Skin epidermis (tissue), 12 donors: Measurements from ENCODE around the gene TSEN15.

ENCODE experiments used
- H3K27ac ChIP-seq, 21 experiments: fragments of 200-600 bp; sonication (generic) in 11 of 21; one replicate each; pipeline ENCODE4 v1.5.0; 2020; ENCODE audit warnings: mild to moderate bottlenecking in 3 of 21, inconsistent platforms in 2 of 21, moderate library complexity in 2 of 21
- H3K4me3 ChIP-seq, 7 experiments: fragments of 200-600 bp; sonication (generic) in 2 of 7; one replicate each; pipeline ENCODE4 v1.5.0; 2020; ENCODE audit warnings: inconsistent platforms in 2 of 7, mild to moderate bottlenecking in 2 of 7, moderate library complexity in 1 of 7

TSEN15 gene

DNA sequence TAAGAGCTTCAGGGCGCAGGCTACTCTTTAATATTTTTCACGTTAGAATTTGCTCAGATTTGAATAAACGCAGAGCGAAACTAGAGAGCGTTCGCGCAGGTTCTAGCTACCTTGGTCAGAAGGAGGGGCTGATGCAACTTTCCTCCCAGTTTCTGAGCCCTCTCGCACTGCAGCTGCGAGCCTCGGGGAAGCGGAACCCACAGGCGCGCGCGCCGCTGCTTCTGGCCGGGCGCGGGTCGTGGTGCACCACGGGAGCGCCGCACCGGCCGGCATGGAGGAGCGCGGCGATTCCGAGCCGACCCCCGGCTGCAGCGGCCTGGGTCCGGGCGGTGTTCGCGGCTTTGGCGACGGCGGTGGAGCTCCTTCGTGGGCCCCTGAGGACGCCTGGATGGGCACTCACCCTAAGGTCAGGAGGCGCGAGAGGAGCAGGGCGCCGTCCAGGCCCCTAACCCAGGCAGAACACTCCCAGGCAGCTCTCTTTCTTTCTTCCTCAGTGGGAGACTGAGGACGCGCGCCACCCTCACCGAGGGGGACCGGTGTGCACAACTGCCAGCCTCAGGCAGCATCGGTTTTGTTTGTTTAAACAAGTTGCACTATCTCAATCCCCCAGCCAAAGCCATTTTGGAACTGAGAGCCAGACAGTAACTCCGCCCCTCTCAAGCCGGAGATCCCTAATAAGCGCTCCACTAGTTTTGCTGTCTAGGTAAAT is at the start of gene TSEN15:
TSEN15 (plus strand) TSS at position 246 of the 709 bp plus-strand sequence; CDS start at position 272, 26 bp downstream.
- Histone ChIP-seq H3K27ac (peak within 1 kb of the TSS; percentile 35 to 95 (median 88)), H3K4me3 (peak within 1 kb of the TSS; percentile 65 to 97 (median 93))

- no peak overlapping the region for H3K4me3 ChIP-seq
- H3K27ac ChIP-seq, result no peak overlapping the region
Measured at GRCh38 chr1:184002071-184002470, 49.5 kb upstream of the TSEN15 start.

GRCh38 chr1:184004935-184005334 is 46.6 kb upstream of the TSEN15 start:
- Histone ChIP-seq H3K27ac (no peak overlapping the region), H3K4me3 (no peak overlapping the region)

- Histone ChIP-seq H3K27ac (no peak overlapping the region), H3K4me3 (no peak overlapping the region)
Measured at GRCh38 chr1:184005506-184005905, 46.0 kb upstream of the TSEN15 start.

- Histone ChIP-seq H3K4me3 (no peak overlapping the region), H3K27ac (no peak overlapping the region)
Measured at GRCh38 chr1:184010788-184011187, 40.7 kb upstream of the TSEN15 start.

DNA sequence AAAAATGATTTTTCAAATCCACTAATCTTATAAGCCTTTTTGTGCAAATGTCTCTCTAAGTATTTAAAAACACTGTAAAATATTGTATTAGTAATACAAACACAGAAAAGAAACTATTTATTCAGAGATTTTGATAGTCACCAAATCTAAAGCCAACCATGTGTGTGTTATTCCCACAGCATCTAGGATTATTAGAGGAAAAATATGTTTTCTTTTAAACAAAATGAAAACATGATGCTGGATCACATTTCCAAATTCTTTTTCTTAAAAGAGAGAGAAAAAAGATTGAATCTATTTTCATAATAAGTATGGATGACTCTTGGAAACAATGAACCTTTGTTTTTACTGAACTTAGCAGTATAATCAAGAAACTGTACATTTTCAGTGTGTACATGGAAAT is 39.3 kb upstream of the TSEN15 start:
- Histone ChIP-seq H3K27ac (no peak overlapping the region), H3K4me3 (no peak overlapping the region)

DNA sequence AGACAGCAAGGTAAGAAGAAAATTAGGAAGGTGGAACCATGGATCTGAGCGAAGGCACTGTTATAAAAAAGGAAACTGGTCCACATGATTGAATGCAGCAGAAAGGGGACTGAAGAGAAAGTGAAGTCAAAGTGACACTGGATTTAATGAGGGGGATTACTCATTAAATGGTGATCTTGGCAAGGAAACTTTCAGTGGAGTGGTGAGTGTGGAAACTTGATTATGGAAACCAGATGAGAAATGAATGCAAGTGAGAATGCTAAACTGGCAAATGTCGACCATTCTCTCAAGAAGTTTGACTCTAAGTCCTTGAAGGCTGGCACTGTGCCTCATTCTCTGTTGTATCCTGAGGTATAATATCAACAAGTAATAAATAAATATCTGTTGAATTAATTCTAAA is 37.3 kb upstream of the TSEN15 start:
- H3K4me3 ChIP-seq, result no peak overlapping the region
- H3K27ac ChIP-seq, result no peak overlapping the region

DNA sequence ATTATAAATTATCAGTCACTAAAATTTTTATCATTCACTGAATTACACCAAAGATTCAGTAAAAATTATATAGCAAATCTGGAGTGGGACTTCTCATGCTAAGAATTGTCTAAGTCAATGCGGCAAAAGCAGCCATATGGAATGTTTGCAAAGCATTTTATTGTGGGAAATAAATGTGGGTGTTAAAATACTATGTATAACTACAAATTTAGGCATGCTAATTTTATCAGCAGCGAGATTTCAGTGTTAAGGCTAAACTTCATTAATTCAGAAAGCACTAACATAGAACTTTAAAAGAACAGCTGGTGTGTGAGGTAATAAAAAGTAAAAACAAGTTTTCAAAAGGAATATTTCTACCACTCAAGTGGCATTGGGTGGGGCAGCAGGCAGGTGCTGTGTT is 35.4 kb upstream of the TSEN15 start:
- no peak overlapping the region for H3K27ac ChIP-seq
- no peak overlapping the region for H3K4me3 ChIP-seq

- H3K27ac ChIP-seq, result no peak overlapping the region
Measured at GRCh38 chr1:184017306-184017705, 34.2 kb upstream of the TSEN15 start.

DNA sequence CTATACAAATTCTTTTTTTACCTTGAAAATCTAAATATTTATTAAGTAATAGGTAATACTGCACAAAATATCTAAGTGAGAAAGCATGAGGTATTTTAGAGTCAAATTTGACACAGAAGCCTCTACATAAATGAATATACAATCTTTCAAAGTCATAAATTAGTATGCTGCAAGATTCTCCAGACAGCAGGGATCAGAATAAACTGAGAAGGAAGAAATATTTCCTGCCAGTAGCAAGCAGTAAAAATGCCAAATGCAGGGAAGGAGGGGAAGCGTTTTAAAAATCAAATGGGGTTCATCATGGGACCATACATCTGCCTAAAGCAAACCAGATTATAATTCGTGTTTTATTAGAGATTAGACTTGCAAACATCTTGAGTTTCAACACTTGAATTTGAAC is 32.9 kb upstream of the TSEN15 start:
- Histone ChIP-seq H3K27ac (peak overlapping the region in 1 of 21 experiments; percentile 9), H3K4me3 (no peak overlapping the region)

More at GRCh38 chr1:184017306-184017705, 34.2 kb upstream of the TSEN15 start:
- H3K4me3 ChIP-seq, result no peak overlapping the region

- no peak overlapping the region for H3K4me3 ChIP-seq
- peak overlapping the region in 1 of 21 experiments; percentile 9 for H3K27ac ChIP-seq
Measured at GRCh38 chr1:184019069-184019468, 32.5 kb upstream of the TSEN15 start.

GRCh38 chr1:184019506-184019905 is 32.0 kb upstream of the TSEN15 start:
- Histone ChIP-seq H3K27ac (no peak overlapping the region), H3K4me3 (no peak overlapping the region)

GRCh38 chr1:184020328-184020727 is 31.2 kb upstream of the TSEN15 start:
- Histone ChIP-seq H3K27ac (no peak overlapping the region), H3K4me3 (no peak overlapping the region)

DNA sequence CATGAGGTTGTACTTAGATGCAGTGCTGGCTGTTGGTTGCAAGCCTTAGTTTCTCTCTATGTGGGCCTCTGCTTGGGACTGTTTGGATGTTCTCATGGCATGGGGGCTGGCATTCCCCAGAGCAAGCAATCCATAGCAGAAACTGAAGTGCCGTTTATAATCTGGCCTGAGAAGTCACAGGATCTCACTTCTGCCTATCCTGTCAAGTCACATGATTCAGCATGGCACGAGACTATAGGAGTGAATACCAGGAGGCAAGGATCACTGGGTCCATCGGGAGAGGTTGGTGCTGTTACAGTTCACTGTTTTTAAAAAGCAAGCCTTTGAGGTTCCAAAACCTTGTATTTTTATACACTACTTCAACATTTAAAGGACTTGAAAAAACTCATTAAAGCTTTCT is 30.7 kb upstream of the TSEN15 start:
- Histone ChIP-seq H3K27ac (no peak overlapping the region), H3K4me3 (no peak overlapping the region)

- no peak overlapping the region for H3K27ac ChIP-seq
Measured at GRCh38 chr1:184021728-184022127, 29.8 kb upstream of the TSEN15 start.

DNA sequence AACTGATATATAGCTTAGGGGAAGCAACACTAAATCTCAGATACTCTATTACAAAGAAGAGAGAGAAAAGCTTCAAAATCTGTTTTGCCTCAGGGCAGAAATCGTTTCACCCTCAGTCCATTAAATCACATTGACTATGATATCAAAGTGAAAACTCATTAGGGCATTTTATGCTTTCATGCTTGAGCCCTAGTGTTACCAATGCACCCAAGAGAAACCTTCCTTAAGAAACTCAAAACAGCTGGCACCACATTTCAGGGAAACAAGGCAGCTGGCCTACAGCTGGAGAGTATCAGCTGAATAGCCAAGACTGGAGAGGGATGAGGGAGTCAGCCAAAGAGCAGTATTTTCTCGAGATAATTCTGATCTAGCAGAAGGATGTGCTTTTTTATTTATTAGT is 28.9 kb upstream of the TSEN15 start:
- Histone ChIP-seq H3K4me3 (no peak overlapping the region), H3K27ac (no peak overlapping the region)

More at GRCh38 chr1:184021728-184022127, 29.8 kb upstream of the TSEN15 start:
- H3K4me3 ChIP-seq, result no peak overlapping the region

DNA sequence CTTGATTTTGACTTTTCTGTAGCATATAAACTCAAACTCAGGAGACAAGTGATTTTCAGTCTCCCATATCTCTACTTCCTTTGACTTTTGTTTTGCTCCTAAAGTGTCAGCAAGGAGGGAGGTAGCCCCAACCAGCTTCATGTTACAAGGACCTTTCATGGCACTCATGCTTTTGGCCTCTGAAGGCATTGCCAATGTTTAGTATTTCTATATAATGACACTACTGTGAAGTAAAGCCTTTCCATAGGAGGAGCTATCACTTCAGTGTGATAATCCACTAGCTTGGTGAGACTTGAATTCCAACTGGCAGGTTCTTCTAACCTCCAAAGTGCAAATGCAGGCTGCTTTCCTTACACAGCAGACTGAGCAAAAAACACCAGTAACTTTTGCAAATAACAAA is 28.4 kb upstream of the TSEN15 start:
- Histone ChIP-seq H3K4me3 (no peak overlapping the region), H3K27ac (no peak overlapping the region)

DNA sequence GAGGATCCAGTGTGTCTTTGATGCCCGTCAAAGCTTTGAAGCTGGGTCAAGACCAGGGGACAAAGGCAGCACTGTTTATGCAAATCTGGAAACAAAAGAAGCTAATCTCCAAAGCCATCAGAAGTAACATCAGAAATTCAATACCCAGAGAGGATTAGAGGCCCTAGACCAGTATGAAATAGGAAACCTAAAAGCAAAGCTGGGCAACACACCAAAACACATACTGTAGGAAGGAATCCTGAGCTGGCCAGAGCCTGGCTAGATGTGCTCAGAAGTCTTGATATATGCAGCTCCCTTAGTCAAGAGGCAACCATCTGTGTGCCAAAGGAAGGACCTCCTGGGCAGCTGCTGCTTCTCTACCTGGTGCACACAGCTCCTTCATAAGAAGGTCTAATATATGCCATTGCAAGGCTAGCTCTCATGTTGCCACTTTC is 26.3 kb upstream of the TSEN15 start:
- Histone ChIP-seq H3K4me3 (no peak overlapping the region), H3K27ac (no peak overlapping the region)

GRCh38 chr1:184027826-184028695 is 23.5 kb upstream of the TSEN15 start:
- Histone ChIP-seq H3K27ac (no peak overlapping the region), H3K4me3 (no peak overlapping the region)

DNA sequence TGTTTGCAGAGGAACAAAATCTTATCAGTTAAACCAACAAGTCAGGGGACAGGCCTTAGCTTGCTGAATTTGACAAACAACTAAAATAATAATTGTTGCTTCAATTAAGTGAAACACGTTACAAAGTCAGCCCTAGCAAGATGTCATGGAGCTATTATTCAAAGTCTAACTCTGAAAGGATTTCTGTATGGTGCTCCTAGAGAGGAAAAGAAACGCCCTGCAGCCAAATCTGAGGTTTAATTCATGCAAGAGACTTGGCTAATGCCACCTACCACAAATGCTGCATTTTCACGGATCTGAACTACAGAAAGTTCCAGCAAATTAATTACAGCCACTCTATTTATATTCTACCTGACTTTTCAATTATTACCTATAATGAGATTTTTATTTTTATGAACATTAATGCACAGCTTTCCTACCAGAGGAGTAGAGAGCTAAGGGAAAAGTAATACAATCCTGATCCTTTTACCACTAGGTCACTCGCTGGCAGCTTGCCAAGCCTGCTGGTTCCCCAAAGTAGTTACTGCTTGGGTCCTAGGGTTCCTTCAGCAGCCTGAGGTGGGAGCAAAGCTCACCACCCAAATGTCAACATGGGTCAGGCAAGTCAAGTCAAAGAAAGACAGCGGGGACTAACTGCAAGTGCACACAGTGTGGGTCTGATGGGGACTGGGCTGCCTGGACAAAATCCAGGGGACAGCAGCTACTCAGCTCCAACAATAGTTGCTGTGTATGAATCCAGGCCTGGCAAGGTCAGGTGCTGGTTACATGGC is 22.5 kb upstream of the TSEN15 start:
- Histone ChIP-seq H3K4me3 (no peak overlapping the region), H3K27ac (no peak overlapping the region)
